Omental fat pad (tissue), 4 donors: ENCODE data around the gene C19orf44. TPM values are rescaled to one million over a fixed set of nuclear protein-coding genes. Genes with fewer than 3 reads are reported as not detected.

Experiments used
- small RNA-seq: library from RNA; depleted of rRNA; stranded (forward); fragments of <200 nt; gene quantifications from one replicate; pipeline ENCODE3, GENCODE V24; 2016
- total RNA-seq, 4 donors: library from RNA; depleted of rRNA; stranded (reverse); fragments of >200 nt; gene quantifications; one replicate each; pipeline ENCODE4 v1.1.0, GENCODE V29; 2016

The C19orf44 gene
- total RNA-seq, 4 donors from 2014 or later = 3.7 to 9.1 (median 5.6) TPM

Small RNA genes within 50 kb of the gene (small RNA-seq; reads per million reads assigned to genes)
- not detected for gene RN7SL146P

Other genes with a start within 250 kb of the C19orf44 start
- gene KLF2, start 171.6 kb upstream of the C19orf44 start, total RNA-seq = 100 to 1,000 TPM in 2 of 4 donors, 10 to 100 TPM in 2; 61.1 to 160 (median 85.9) TPM
- 10 to 100 TPM; 12.9 to 37.0 (median 20.1) TPM for gene EPS15L1, start 24.4 kb upstream of the C19orf44 start, total RNA-seq
- not detected for gene CALR3, start 227 bp upstream of the C19orf44 start, total RNA-seq
- 10 to 100 TPM in 2 of 4 donors, 1 to 10 TPM in 2; 5.9 to 25.1 (median 10.8) TPM for gene CHERP, start 46.0 kb downstream of the C19orf44 start, total RNA-seq
- gene SLC35E1, start 76.0 kb downstream of the C19orf44 start, total RNA-seq = 10 to 100 TPM; 22.9 to 46.3 (median 36.1) TPM
- 10 to 100 TPM in 1 of 4 donors, 1 to 10 TPM in 3; 7.2 to 15.5 (median 8.2) TPM for gene MED26, start 131.8 kb downstream of the C19orf44 start, total RNA-seq
- 100 to 1,000 TPM in 3 of 4 donors, 10 to 100 TPM in 1; 86.8 to 128 (median 123) TPM for gene SMIM7, start 163.8 kb downstream of the C19orf44 start, total RNA-seq
- gene TMEM38A, start 164.7 kb downstream of the C19orf44 start, total RNA-seq = 1 to 10 TPM; 1.4 to 7.6 (median 1.9) TPM
- gene NWD1, start 223.5 kb downstream of the C19orf44 start, total RNA-seq = under 1 TPM in 1 of 4 donors, not detected in 3; 0.32 TPM